Activated CD4-positive, alpha-beta memory T cell treated with anti-CD3 and anti-CD28 coated beads for 36 hours (primary cell): ENCODE data around the gene CACNA1E. TPM values are rescaled to one million over a fixed set of nuclear protein-coding genes. Genes with fewer than 3 reads are reported as not detected.
"Not testable (repeated sequence)": the region's sequence is repeated elsewhere in the genome, so short reads cannot be mapped to it uniquely, and the experiment has no call there.

Experiments
- CTCF ChIA-PET: fragments of 350-600 bp; sonication (Branson Sonifier 250); formaldehyde crosslinking; loops from one replicate; lab custom pipeline; 2021; ENCODE audit warnings: antibody characterized with exemption, inconsistent platforms; lab: Charles Lee
- POLR2A ChIA-PET: fragments of 350-600 bp; sonication (Branson Sonifier 250); formaldehyde crosslinking; loops from one replicate; lab custom pipeline; 2021; ENCODE audit warnings: antibody characterized with exemption; lab: Charles Lee
- DNase-seq: peaks from one replicate; pipeline ENCODE4 v3.0.0-alpha.2; 2020
- H3K27ac Mint-ChIP-seq: one replicate; pipeline ENCODE4 v1.8.0; 2021; ENCODE audit warnings: mixed read lengths
- H3K27me3 Mint-ChIP-seq: one replicate; pipeline ENCODE4 v1.8.0; 2021; ENCODE audit warnings: mixed read lengths
- H3K36me3 Mint-ChIP-seq: one replicate; pipeline ENCODE4 v1.8.0; 2021; ENCODE audit warnings: mixed read lengths
- H3K4me1 Mint-ChIP-seq: one replicate; pipeline ENCODE4 v1.8.0; 2021; ENCODE audit warnings: low read depth, mixed read lengths
- H3K4me3 Mint-ChIP-seq: one replicate; pipeline ENCODE4 v1.8.0; 2021; ENCODE audit warnings: mild to moderate bottlenecking, mixed read lengths
- H3K9me3 Mint-ChIP-seq: one replicate; pipeline ENCODE4 v1.8.0; 2021; ENCODE audit warnings: mixed read lengths
- intact Hi-C: fragments of 100-400 bp; cut with micrococcal nuclease; formaldehyde crosslinking; loops from one replicate; pipeline ENCODE4 v1.15.1; 2023
- total RNA-seq, 2 experiments: library from RNA; stranded (reverse); gene quantifications; one replicate each; pipeline ENCODE4 v1.2.3, GENCODE V29; 2021

The CACNA1E gene
- total RNA-seq, 2 experiments from 2014 or later: not detected

- Mint-ChIP-seq H3K27ac (no peak overlapping the region), H3K9me3 (no peaks in the 10 kb centered on the region), H3K27me3 (peaks cover 4% of the 10 kb centered on the region), H3K4me1 (peaks cover 2% of the 10 kb centered on the region), H3K4me3 (no peak overlapping the region), H3K36me3 (no peaks in the 10 kb centered on the region)
- no peak for DNase-seq
- ChIA-PET CTCF (no interaction called here), POLR2A (no interaction called here)
- intact Hi-C loops: no loop called here
Observed at GRCh38 chr1:181506563-181507353, 23.4 kb downstream of the CACNA1E start.

DNA sequence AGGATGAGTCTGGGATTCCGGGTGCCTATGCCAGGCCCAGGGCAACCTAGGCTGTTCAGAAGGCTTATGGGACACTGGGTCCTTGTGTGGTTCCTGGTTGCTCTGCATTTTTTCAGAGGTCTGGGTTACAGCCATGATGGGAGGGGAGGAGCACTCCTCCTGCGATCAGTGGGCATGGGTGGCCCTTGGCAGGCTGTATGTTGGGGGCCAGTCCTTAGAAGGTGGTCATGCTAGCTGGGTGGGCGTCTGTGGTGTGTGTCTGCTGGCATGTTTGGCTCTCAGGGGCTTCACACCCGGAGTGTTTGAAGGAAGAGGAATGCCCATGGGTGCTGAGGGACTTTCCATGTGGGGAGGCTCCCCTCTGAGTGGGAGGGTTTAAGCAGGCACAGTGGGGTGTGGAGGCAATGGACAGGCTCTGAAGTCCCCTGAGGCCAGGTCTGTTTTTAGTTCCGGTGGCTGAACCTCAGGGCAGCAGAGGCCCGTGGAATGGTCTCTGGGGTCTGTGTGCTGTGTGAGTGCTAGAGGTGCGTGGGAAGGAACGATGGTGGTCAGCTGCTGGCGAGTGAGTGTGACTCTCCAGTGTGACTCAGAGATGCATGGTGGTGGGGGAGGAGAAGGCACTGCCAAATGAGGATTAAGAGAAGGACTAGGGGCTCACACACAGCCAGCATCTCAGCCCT lies 25.3 kb downstream of the CACNA1E start:
- POLR2A ChIA-PET: no interaction called here
- CTCF ChIA-PET: no interaction called here
- intact Hi-C loops: no loop called here
- Mint-ChIP-seq H3K27ac (no peak overlapping the region), H3K4me3 (no peak overlapping the region), H3K9me3 (no peaks in the 10 kb centered on the region), H3K4me1 (peaks cover 2% of the 10 kb centered on the region), H3K36me3 (no peaks in the 10 kb centered on the region), H3K27me3 (peaks cover 4% of the 10 kb centered on the region)
- DNase-seq: no peak

GRCh38 chr1:181513786-181514297 lies 30.5 kb downstream of the CACNA1E start:
- ChIA-PET CTCF (no interaction called here), POLR2A (no interaction called here)
- Mint-ChIP-seq H3K4me1 (no peaks in the 10 kb centered on the region), H3K27me3 (peaks cover 9% of the 10 kb centered on the region), H3K4me3 (no peak overlapping the region), H3K36me3 (no peaks in the 10 kb centered on the region), H3K9me3 (no peaks in the 10 kb centered on the region), H3K27ac (no peak overlapping the region)
- intact Hi-C loops: no loop called here
- no peak for DNase-seq

DNA sequence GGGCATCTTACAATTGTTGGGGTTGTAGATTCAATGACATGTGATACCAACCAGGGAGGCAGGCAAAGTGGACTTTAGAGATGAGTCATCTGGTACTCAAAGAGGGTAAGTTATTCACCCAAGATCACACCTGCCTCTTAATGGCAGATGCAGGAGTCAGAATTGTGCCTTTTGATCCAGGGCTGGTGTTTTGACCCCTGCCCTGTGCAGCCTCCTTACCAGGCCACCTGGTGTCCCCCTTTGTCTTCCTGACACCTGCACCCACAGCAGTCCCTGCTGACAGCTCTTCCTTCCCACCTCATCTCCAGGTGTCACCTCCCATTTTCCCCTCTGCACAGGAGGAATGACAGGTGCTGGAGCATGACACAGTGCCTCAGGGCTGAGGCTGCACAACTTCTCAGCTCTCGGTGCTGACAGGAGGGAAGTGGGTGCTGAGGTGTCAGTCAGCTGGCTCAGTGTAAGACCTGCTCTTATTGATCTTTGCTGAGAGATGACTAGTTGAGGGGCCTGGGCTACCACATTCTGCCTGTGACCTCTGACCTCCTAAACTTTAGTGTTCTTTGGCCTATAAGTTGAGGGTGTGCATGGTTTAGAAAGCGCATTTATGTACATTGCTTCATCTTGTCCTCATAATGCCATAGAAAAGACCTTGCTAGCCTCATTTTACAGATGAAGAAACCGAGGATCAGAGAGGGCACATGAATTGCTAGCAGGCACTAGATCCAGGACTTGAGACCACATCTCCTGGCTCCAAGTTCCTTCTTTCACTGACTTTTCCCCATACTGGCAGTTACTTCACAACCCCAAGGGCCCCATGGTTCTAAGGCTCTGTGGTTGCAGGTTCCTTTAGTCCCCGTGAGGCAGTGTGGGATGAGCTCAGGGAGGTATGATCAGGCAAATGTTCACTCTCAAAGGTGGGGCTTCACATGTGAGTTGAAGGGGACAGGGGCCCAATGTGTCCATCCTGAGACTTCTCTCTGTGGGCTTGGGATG lies 31.3 kb downstream of the CACNA1E start:
- H3K27me3 Mint-ChIP-seq: peaks cover 9% of the 10 kb centered on the region
- no peaks in the 10 kb centered on the region for H3K36me3 Mint-ChIP-seq
- no peak for DNase-seq
- H3K4me1 Mint-ChIP-seq: no peaks in the 10 kb centered on the region
- ChIA-PET CTCF (no interaction called here), POLR2A (no interaction called here)
- H3K9me3 Mint-ChIP-seq: no peaks in the 10 kb centered on the region
- intact Hi-C loops: no loop called here
- no peak overlapping the region for H3K4me3 Mint-ChIP-seq
- H3K27ac Mint-ChIP-seq: no peak overlapping the region

- intact Hi-C loops: no loop called here
- DNase-seq: no peak
- H3K27me3 Mint-ChIP-seq: peaks cover 5% of the 10 kb centered on the region
- no peaks in the 10 kb centered on the region for H3K9me3 Mint-ChIP-seq
- H3K36me3 Mint-ChIP-seq: no peaks in the 10 kb centered on the region
- H3K27ac Mint-ChIP-seq: no peak overlapping the region
- H3K4me1 Mint-ChIP-seq: no peaks in the 10 kb centered on the region
- POLR2A ChIA-PET: no interaction called here
- CTCF ChIA-PET: no interaction called here
- no peak overlapping the region for H3K4me3 Mint-ChIP-seq
Observed at GRCh38 chr1:181516706-181517105, 33.4 kb downstream of the CACNA1E start.

DNA sequence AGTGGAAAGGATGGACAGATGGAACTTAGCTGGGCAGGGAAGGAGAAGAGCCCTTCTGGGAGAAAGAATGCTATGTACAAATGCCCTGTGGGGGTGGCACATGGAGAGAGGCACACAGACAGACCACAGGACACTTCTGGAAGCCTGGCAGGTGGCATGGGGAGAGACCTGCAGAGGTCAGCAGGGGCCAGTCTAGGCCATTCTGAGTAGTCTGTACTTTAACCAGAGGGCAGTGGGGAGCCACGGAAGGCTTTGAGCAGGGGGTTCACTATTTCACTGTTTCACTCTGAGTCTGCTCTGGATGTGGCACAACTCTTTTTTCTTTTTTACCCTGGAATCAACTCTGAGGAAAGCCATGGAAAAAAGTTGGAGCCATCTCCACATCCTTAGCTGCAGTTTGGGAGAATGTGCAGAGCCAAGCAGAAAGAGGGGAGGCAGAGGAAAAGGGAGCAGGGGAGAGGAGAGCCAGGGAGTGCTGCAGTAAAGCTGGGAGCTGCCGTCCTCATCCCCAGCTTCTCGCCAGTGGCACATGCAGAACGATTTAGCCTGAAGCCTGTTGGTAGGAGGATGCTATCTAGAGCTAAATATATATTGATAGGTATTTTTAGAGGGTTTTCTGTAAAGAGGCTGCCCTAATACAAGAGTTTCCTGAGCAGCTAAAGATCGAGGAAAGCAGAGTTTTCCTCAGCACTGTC lies 34.0 kb downstream of the CACNA1E start:
- no peak for DNase-seq
- intact Hi-C loops: no loop called here
- CTCF ChIA-PET: no interaction called here
- H3K4me1 Mint-ChIP-seq: no peaks in the 10 kb centered on the region
- no peak overlapping the region for H3K27ac Mint-ChIP-seq
- peaks cover 5% of the 10 kb centered on the region for H3K27me3 Mint-ChIP-seq
- no peaks in the 10 kb centered on the region for H3K36me3 Mint-ChIP-seq
- no peak overlapping the region for H3K4me3 Mint-ChIP-seq
- POLR2A ChIA-PET: no interaction called here
- H3K9me3 Mint-ChIP-seq: no peaks in the 10 kb centered on the region

DNA sequence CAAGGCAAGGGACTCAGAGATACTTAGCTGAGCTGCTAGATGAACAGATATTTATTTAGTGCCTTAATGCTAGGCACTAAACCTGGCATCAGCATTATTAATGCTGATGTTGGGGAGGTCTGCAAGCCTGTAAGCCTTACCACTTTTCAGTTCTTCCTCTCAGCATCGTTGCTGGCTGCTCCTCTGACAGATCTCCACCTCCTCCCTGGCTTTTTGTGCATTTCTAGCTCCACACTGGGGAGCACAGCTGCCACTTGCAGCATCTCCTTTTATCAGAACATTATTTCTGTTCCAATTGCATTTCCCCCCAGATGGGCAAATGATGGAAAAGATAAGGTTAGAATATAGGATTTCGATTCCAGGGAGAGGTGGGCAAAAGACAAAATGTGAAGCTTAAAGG lies 34.8 kb downstream of the CACNA1E start:
- POLR2A ChIA-PET: no interaction called here

GRCh38 chr1:181522864-181523263 lies 39.5 kb downstream of the CACNA1E start:
- CTCF ChIA-PET: no interaction called here
- Mint-ChIP-seq H3K27ac (no peak overlapping the region), H3K27me3 (no peaks in the 10 kb centered on the region), H3K4me1 (no peaks in the 10 kb centered on the region), H3K4me3 (no peak overlapping the region), H3K9me3 (no peaks in the 10 kb centered on the region), H3K36me3 (no peaks in the 10 kb centered on the region)
- intact Hi-C loops: no loop called here
- DNase-seq: no peak
- POLR2A ChIA-PET: no interaction called here

More for the DNA sequence above, 34.8 kb downstream of the CACNA1E start:
- H3K36me3 Mint-ChIP-seq: no peaks in the 10 kb centered on the region
- peaks cover 5% of the 10 kb centered on the region for H3K27me3 Mint-ChIP-seq
- DNase-seq: no peak
- no peaks in the 10 kb centered on the region for H3K9me3 Mint-ChIP-seq
- CTCF ChIA-PET: no interaction called here
- H3K27ac Mint-ChIP-seq: no peak overlapping the region
- intact Hi-C loops: no loop called here
- H3K4me1 Mint-ChIP-seq: no peaks in the 10 kb centered on the region
- H3K4me3 Mint-ChIP-seq: no peak overlapping the region

DNA sequence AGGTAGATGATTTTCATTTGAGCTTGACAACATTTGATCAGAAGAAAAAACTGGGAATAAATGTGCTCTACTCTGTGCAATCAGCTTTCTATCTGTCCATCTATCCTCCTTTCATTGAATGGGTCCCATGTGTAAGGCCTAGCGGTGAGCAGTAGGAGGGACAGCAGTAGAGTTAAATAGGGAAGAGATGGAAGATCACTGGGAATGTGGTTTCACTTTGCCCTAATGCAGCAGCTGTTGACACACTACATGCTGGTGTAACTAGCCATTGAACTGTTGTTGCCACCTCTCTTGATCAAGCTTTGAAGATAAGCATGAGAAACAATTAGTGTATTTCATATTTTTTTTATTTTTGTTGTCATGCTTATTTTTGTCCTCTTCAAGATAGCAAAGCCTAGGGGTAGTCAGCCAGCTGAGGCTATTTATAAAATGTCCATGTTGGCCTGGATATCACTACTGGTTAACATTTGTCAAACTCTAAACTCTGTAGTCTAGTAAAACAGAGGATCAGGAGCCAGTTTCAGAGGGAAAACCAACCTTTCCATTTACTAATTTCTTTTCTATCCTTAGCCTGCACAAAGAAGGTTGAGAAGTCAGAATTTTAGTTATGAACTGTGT lies 41.9 kb downstream of the CACNA1E start:
- Mint-ChIP-seq H3K27me3 (no peaks in the 10 kb centered on the region), H3K36me3 (no peaks in the 10 kb centered on the region), H3K9me3 (peaks cover 12% of the 10 kb centered on the region), H3K4me1 (no peaks in the 10 kb centered on the region), H3K27ac (no peak overlapping the region), H3K4me3 (no peak overlapping the region)
- intact Hi-C loops: no loop called here
- ChIA-PET CTCF (no interaction called here), POLR2A (no interaction called here)
- DNase-seq: no peak

DNA sequence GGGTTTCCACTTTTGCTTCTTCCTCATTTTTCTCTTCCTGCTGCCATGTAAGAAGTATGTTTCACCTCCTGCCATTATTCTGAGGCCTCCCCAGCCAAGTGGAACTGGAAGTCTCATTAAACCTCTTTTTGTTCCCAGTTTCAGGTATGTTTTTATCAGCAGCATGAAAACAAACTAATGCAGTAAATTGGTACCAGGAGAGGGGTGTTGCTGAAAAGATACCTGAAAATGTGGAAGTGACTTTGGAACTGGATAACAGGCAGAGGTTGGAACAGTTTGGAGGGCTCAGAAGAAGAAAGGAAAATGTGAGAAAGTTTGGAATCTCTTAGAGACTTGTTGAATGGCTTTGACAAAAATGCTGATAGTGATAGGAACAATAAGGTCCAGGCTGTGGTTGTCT lies 44.9 kb downstream of the CACNA1E start:
- H3K36me3 Mint-ChIP-seq, CTCF ChIA-PET, intact Hi-C loops, H3K27me3 Mint-ChIP-seq, H3K27ac Mint-ChIP-seq, H3K4me1 Mint-ChIP-seq, POLR2A ChIA-PET, DNase-seq, H3K4me3 Mint-ChIP-seq: not testable (repeated sequence)
- peaks cover 12% of the 10 kb centered on the region for H3K9me3 Mint-ChIP-seq

DNA sequence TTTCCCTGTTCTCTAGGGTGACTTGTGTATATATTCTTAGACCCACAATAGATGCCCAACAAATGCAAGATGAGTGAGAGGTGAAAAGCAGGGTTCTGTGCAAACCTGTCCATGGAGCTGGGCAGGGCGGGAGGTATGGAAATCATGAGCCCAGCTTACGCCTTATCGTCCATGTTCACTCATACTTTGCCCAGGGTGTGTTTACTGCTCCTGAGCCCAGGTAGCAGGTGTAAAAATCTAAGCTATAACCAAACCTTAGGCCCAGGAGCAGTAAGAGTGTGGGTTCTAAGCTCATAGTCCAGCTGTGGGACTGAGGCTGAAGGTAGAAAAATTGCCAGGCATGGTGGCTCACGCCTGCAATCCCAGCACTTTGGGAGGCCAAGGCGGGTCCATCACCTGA lies 48.1 kb downstream of the CACNA1E start:
- H3K9me3 Mint-ChIP-seq: peaks cover 12% of the 10 kb centered on the region
- peaks cover 8% of the 10 kb centered on the region for H3K27me3 Mint-ChIP-seq
- ChIA-PET CTCF (no interaction called here), POLR2A (no interaction called here)
- H3K27ac Mint-ChIP-seq: no peak overlapping the region
- H3K4me1 Mint-ChIP-seq: no peaks in the 10 kb centered on the region
- DNase-seq: no peak
- H3K4me3 Mint-ChIP-seq: no peak overlapping the region
- no peaks in the 10 kb centered on the region for H3K36me3 Mint-ChIP-seq
- intact Hi-C loops: no loop called here
